Activated CD8-positive, alpha-beta T cell treated with anti-CD3 and anti-CD28 coated beads, Interleukin-2, amount 10 ng/mL, durations not matched to agents 7 days and 5 days (primary cell): ENCODE measurements around the gene PRKAR1B. TPM values are rescaled to one million over a fixed set of nuclear protein-coding genes. Genes with fewer than 3 reads are reported as not detected.

ENCODE experiments used
- ATAC-seq: fragments of 150-1000 bp; cut with Tn5 transposase; one replicate; pipeline ENCODE4 v1.10.0; 2021; ENCODE audit warnings: moderate library complexity
- CTCF ChIA-PET: fragments of 350-600 bp; sonication (Branson Sonifier 250); formaldehyde crosslinking; loops from one replicate; lab custom pipeline; 2021; ENCODE audit warnings: antibody characterized with exemption; lab: Charles Lee
- POLR2A ChIA-PET: fragments of 350-600 bp; sonication (Branson Sonifier 250); formaldehyde crosslinking; loops from one replicate; lab custom pipeline; 2021; ENCODE audit warnings: antibody characterized with exemption; lab: Charles Lee
- DNase-seq: peaks from one replicate; pipeline ENCODE4 v3.0.0-alpha.2; 2020
- H3K27ac Mint-ChIP-seq: one replicate; pipeline ENCODE4 v1.8.0; 2021; ENCODE audit warnings: mild to moderate bottlenecking, mixed read lengths
- H3K27me3 Mint-ChIP-seq: one replicate; pipeline ENCODE4 v1.8.0; 2021; ENCODE audit warnings: low read depth, mixed read lengths
- H3K36me3 Mint-ChIP-seq: one replicate; pipeline ENCODE4 v1.8.0; 2021; ENCODE audit warnings: low read depth, mixed read lengths
- H3K4me1 Mint-ChIP-seq: one replicate; pipeline ENCODE4 v1.8.0; 2021; ENCODE audit warnings: low read depth, mixed read lengths
- H3K4me3 Mint-ChIP-seq: one replicate; pipeline ENCODE4 v1.8.0; 2021; ENCODE audit warnings: mild to moderate bottlenecking, mixed read lengths
- H3K9me3 Mint-ChIP-seq: one replicate; pipeline ENCODE4 v1.8.0; 2022; ENCODE audit warnings: mixed read lengths; ENCODE audit not compliant: insufficient read depth
- total RNA-seq, 2 experiments: library from RNA; stranded (reverse); gene quantifications; one replicate each; pipeline ENCODE4 v1.2.3, GENCODE V29; 2021

Gene PRKAR1B
- total RNA-seq, 2 experiments from 2014 or later = 56.5 to 58.2 TPM

- POLR2A ChIA-PET = no interaction called here
- CTCF ChIA-PET = no interaction called here
- ATAC-seq (no peak), DNase-seq (no peak)
- Mint-ChIP-seq H3K4me3 (no peak overlapping the region), H3K9me3 (peaks cover 4% of the 10 kb centered on the region), H3K27me3 (no peaks in the 10 kb centered on the region), H3K4me1 (peaks cover 63% of the 10 kb centered on the region), H3K27ac (peak overlapping the region; percentile 34), H3K36me3 (peaks cover 20% of the 10 kb centered on the region)
Measured at GRCh38 chr7:597348-598178, 129.5 kb downstream of the PRKAR1B start.

DNA sequence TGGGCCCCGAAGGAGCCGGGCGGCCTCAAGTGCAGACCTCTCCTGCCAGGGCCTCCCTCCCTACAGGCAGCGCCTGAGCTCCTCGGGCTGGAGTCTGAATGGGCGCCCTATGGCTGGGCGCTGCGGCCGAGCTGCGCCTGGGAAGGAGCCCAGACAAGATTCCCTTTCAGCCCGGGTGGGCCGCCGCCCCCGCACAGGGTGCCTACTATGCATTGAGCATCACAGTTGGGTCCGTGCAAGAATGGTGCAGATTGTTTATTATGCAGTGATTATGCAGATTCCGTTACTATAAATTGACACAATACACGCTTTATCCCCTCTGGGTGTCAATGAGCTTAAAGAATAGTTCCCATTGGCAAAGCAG, 130.3 kb downstream of the PRKAR1B start:
- POLR2A ChIA-PET = no interaction called here
- ATAC-seq (no peak), DNase-seq (no peak)
- Mint-ChIP-seq H3K4me1 (peaks cover 59% of the 10 kb centered on the region), H3K27ac (no peak overlapping the region), H3K4me3 (no peak overlapping the region), H3K36me3 (peaks cover 18% of the 10 kb centered on the region), H3K9me3 (peaks cover 4% of the 10 kb centered on the region), H3K27me3 (no peaks in the 10 kb centered on the region)
- CTCF ChIA-PET = no interaction called here

GRCh38 chr7:596071-596818, 130.8 kb downstream of the PRKAR1B start:
- no peak for DNase-seq
- Mint-ChIP-seq H3K36me3 (peaks cover 22% of the 10 kb centered on the region), H3K4me3 (no peak overlapping the region), H3K9me3 (peaks cover 4% of the 10 kb centered on the region), H3K27me3 (no peaks in the 10 kb centered on the region), H3K4me1 (peaks cover 55% of the 10 kb centered on the region), H3K27ac (no peak overlapping the region)
- ChIA-PET POLR2A (interaction anchor here (1.2 to 2.2 kb wide), 4 partner anchors 8 to 22 kb away, joined by 3 to 11 read pairs (median 8); no protein-coding TSS in a partner anchor), CTCF (no interaction called here)
- no peak for ATAC-seq

GRCh38 chr7:595621-596010, 131.5 kb downstream of the PRKAR1B start:
- CTCF ChIA-PET = no interaction called here
- ATAC-seq (peak; percentile 53), DNase-seq (peak; percentile 42)
- H3K27ac Mint-ChIP-seq = peak overlapping the region; percentile 61
- H3K27me3 Mint-ChIP-seq = no peaks in the 10 kb centered on the region
- H3K4me1 Mint-ChIP-seq = peaks cover 49% of the 10 kb centered on the region
- H3K4me3 Mint-ChIP-seq = no peak overlapping the region
- H3K9me3 Mint-ChIP-seq = peaks cover 4% of the 10 kb centered on the region
- H3K36me3 Mint-ChIP-seq = peaks cover 22% of the 10 kb centered on the region
- POLR2A ChIA-PET = interaction anchor here (1.2 to 2.2 kb wide), 4 partner anchors 9 to 23 kb away, joined by 3 to 11 read pairs (median 8); no protein-coding TSS in a partner anchor

- H3K27ac Mint-ChIP-seq = peak overlapping the region; percentile 61
- DNase-seq = no peak
- H3K9me3 Mint-ChIP-seq = peaks cover 4% of the 10 kb centered on the region
- ChIA-PET POLR2A (interaction anchor here (1.2 to 2.2 kb wide), 4 partner anchors 9 to 23 kb away, joined by 3 to 11 read pairs (median 8); no protein-coding TSS in a partner anchor), CTCF (no interaction called here)
- peaks cover 44% of the 10 kb centered on the region for H3K4me1 Mint-ChIP-seq
- no peaks in the 10 kb centered on the region for H3K27me3 Mint-ChIP-seq
- no peak for ATAC-seq
- H3K36me3 Mint-ChIP-seq = peaks cover 21% of the 10 kb centered on the region
- peak overlapping the region; percentile 3 for H3K4me3 Mint-ChIP-seq
Measured at GRCh38 chr7:594920-595620, 132.0 kb downstream of the PRKAR1B start.

DNA sequence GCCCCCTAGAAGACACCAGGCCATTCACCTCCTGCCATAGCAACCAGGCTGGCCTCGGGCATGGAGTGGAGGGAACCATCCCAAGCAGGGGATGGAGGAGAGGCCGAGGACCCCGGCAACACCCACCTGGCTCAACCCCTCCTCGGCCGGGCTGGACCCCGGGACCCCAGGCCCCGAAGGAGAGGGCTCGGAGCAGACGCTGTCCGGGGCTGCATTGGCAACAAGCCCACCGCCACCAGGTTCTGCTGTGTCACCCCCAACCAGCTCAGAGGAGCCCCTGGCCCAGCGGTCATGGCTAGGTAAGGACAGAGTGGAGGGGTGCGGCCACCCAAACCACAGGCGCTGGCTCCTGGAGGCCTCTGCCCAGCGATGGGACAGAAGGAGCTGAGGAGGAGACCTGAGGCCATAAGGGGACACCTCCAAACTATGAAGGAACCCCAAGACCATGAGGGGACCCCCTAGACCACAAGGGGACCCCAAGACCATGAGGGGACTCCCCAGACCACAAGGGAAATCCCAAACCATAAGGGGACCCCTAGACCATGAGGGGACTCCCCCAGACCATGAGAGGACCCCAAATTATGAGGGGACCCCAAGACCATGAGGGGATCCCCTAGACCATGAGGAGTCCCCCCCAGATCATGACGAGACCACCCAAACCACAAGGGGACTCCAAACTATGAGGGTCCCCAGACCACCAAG, 132.7 kb downstream of the PRKAR1B start:
- CTCF ChIA-PET = no interaction called here
- no peak for DNase-seq
- ATAC-seq = no peak
- POLR2A ChIA-PET = interaction anchor here (2.2 kb wide), 1 partner anchor 10 kb away, joined by 11 read pairs; no protein-coding TSS in a partner anchor
- Mint-ChIP-seq H3K36me3 (peaks cover 25% of the 10 kb centered on the region), H3K4me3 (no peak overlapping the region), H3K9me3 (peaks cover 4% of the 10 kb centered on the region), H3K4me1 (peaks cover 41% of the 10 kb centered on the region), H3K27me3 (no peaks in the 10 kb centered on the region), H3K27ac (peak overlapping the region; percentile 52)

- H3K4me1 Mint-ChIP-seq = peaks cover 41% of the 10 kb centered on the region
- peak overlapping the region; percentile 52 for H3K27ac Mint-ChIP-seq
- peaks cover 33% of the 10 kb centered on the region for H3K36me3 Mint-ChIP-seq
- ATAC-seq (no peak), DNase-seq (no peak)
- H3K27me3 Mint-ChIP-seq = no peaks in the 10 kb centered on the region
- peaks cover 4% of the 10 kb centered on the region for H3K9me3 Mint-ChIP-seq
- ChIA-PET POLR2A (interaction anchor here (1.2 kb wide), 1 partner anchor 23 kb away, joined by 4 read pairs; no protein-coding TSS in a partner anchor), CTCF (no interaction called here)
- no peak overlapping the region for H3K4me3 Mint-ChIP-seq
Measured at GRCh38 chr7:593324-594115, 133.6 kb downstream of the PRKAR1B start.

GRCh38 chr7:591856-592628, 135.0 kb downstream of the PRKAR1B start:
- Mint-ChIP-seq H3K4me1 (peaks cover 37% of the 10 kb centered on the region), H3K36me3 (peaks cover 45% of the 10 kb centered on the region), H3K9me3 (peaks cover 4% of the 10 kb centered on the region), H3K27ac (no peak overlapping the region), H3K27me3 (no peaks in the 10 kb centered on the region), H3K4me3 (no peak overlapping the region)
- ChIA-PET POLR2A (no interaction called here), CTCF (no interaction called here)
- no peak for DNase-seq
- no peak for ATAC-seq

DNA sequence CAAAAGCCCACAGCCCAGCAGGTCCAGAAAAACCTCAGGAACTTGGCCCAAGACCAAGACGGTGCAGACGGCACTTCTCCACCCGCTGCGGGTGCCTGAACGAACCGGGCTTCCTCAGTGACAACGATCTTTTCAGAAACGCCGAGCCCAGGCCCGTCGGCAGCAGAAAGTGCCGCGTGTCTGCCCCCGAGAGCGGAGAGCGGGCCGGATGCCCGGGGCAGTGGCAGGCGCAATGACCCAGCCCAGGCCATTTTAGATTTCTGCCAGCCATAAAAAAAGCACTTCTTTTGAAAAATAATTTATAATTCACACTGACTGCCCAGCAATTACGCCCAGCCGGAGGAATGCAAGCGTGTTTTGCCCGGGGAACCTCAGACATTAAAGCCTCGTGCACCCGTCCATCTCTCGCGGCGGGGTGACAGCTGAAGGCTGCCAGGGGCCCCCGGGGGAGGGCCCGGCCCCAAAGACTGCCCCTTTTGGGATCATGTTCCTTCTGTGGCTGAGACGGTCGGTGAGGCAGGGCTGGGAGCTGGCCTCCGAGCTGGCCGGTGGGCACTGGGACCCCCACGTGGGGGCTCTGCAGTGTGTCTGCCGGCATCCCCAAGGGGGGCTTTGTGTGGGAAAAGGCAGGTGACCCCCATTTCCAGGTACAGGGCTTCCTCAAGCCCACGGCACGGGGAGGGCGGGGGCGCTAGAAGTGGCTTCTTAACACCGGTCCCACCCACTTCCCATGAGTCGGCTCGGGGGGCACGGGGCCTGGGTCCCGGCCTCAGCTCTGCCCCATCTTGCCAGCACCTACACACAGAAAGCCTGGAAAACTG, 136.1 kb downstream of the PRKAR1B start:
- POLR2A ChIA-PET = interaction anchor here (0.7 kb wide), 1 partner anchor 350 kb away, joined by 3 read pairs; no protein-coding TSS in a partner anchor
- no peak overlapping the region for H3K4me3 Mint-ChIP-seq
- DNase-seq (no peak), ATAC-seq (no peak)
- peaks cover 34% of the 10 kb centered on the region for H3K4me1 Mint-ChIP-seq
- H3K36me3 Mint-ChIP-seq = peaks cover 50% of the 10 kb centered on the region
- H3K27me3 Mint-ChIP-seq = no peaks in the 10 kb centered on the region
- peaks cover 10% of the 10 kb centered on the region for H3K9me3 Mint-ChIP-seq
- CTCF ChIA-PET = no interaction called here
- H3K27ac Mint-ChIP-seq = no peak overlapping the region
